ENCODE results near the gene KRTAP2-3.

GRCh38 chr17:41061964-41062363 is 2.0 kb upstream of the KRTAP2-3 start:
- TF ChIP-seq CTCF (conservative IDR thresholded peaks at IDR 0.05; ENCODE audit: low read depth in 2 of 2) (no peak), JUNB (IDR thresholded peaks at IDR 0.05; ENCODE audit: unreplicated experiment) (no peak), POLR2AphosphoS5 (IDR thresholded peaks at IDR 0.05; ENCODE audit: low read depth) (no peak), REST (IDR thresholded peaks at IDR 0.05; ENCODE audit: unreplicated experiment) (no peak), EZH2phosphoT487 (IDR thresholded peaks at IDR 0.05; ENCODE audit: unreplicated experiment) (no peak), EZH2 (IDR thresholded peaks at IDR 0.05; ENCODE audit: low read depth, unreplicated experiment) (no peak), ZNF331 (CRISPR knock-in tag; IDR thresholded peaks at IDR 0.05; ENCODE audit: low read depth) (no peak), ZNF114 (CRISPR knock-in tag; IDR thresholded peaks at IDR 0.05) (no peak), CREB1 (CRISPR knock-in tag; IDR thresholded peaks at IDR 0.05; ENCODE audit: low read depth) (no peak), NANOG (IDR thresholded peaks at IDR 0.05; ENCODE audit: borderline replicate concordance) (no peak), ETS1 (IDR thresholded peaks at IDR 0.05) (no peak), STAT1 (IDR thresholded peaks at IDR 0.05; ENCODE audit: unreplicated experiment) (no peak)

Data from GM23338 (cell line).